Fibroblast of pulmonary artery (primary cell): Measurements from ENCODE around the gene SINHCAF.

Experiments used
- DNase-seq: peaks from one replicate; pipeline ENCODE4 v3.0.0-alpha.2; 2010; ENCODE audit warnings: low read depth
- H3K4me3 ChIP-seq: replicated peaks from 2 replicates; pipeline ENCODE4 v1.5.1; 2011; ENCODE audit warnings: low read depth, mild to moderate bottlenecking, control low read depth, low read length, moderate library complexity
- TF ChIP-seq, protein P1 (sequence below): IDR thresholded peaks from 2 replicates; pipeline ENCODE4 v1.5.1; 2011; ENCODE audit warnings: mild to moderate bottlenecking, control low read depth, low read length, inconsistent platforms; ENCODE audit errors: missing control alignments

Gene SINHCAF

GRCh38 chr12:31251707-31252611 is 74.0 kb downstream of the SINHCAF start:
- H3K4me3 ChIP-seq: peak overlapping the region; percentile 44
- DNase-seq: peak; percentile 22
- TF ChIP-seq, protein P1, sequence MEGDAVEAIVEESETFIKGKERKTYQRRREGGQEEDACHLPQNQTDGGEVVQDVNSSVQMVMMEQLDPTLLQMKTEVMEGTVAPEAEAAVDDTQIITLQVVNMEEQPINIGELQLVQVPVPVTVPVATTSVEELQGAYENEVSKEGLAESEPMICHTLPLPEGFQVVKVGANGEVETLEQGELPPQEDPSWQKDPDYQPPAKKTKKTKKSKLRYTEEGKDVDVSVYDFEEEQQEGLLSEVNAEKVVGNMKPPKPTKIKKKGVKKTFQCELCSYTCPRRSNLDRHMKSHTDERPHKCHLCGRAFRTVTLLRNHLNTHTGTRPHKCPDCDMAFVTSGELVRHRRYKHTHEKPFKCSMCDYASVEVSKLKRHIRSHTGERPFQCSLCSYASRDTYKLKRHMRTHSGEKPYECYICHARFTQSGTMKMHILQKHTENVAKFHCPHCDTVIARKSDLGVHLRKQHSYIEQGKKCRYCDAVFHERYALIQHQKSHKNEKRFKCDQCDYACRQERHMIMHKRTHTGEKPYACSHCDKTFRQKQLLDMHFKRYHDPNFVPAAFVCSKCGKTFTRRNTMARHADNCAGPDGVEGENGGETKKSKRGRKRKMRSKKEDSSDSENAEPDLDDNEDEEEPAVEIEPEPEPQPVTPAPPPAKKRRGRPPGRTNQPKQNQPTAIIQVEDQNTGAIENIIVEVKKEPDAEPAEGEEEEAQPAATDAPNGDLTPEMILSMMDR: peak; percentile 15

DNA sequence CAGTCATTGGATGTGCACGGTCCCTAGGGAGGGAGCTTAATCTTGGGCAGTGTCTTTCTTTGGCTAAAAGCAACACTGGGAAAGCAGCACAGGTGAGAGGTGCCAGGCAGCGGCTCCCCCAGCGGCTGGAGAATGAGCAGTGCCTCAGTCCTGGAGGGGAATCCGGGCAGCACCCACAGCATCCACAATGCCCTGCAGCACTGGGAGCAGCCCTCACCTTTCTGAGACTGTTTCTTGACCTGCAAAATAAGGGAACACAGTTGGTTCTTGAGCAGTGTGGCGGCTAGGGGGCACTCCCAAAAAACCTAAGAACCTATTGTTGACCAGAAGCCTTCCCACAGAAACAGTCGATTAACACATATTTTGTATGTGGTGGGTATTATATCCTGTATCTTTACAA is 75.8 kb downstream of the SINHCAF start:
- H3K4me3 ChIP-seq: no peak overlapping the region
- no peak for DNase-seq
- TF ChIP-seq, protein P1: no peak

- TF ChIP-seq, protein P1: no peak
- no peak for DNase-seq
- no peak overlapping the region for H3K4me3 ChIP-seq
Measured at GRCh38 chr12:31249356-31249755, 76.6 kb downstream of the SINHCAF start.

DNA sequence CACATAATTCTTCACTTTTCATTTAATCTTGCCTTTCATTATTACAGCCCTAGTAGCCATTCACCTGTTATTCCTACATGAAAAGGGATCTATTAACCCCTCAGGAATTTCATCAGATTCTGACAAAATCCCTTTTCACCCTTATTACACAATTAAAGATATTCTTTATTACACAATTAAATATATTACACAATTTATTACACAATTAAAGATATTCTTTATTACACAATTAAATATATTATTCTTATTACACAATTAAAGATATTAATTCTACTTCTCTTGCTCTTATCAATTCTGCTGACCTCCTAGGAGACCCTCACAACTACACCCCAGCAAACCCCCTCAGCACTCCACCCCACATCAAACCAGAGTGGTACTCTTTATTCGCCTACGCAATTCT is 77.1 kb downstream of the SINHCAF start:
- H3K4me3 ChIP-seq: no peak overlapping the region
- DNase-seq: no peak
- TF ChIP-seq, protein P1: no peak

DNA sequence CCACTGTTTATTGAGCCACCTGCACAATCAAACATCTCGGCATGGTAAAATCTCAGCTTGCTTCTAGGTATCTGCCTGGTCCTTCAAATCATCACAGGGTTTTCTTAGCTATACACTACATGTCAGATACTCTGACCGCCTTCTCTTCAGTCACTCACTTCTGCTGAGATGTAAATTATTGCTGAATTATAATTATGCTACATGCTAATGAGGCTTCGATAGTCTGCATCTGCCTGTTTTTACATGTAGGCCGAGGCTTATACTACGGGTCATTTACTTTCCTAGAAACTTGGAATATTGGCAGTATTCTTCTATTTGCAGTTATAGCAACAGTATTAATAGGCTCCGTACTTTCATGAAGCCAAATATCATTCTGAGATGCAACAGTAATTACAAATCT is 77.6 kb downstream of the SINHCAF start:
- DNase-seq: no peak
- TF ChIP-seq, protein P1: no peak
- H3K4me3 ChIP-seq: no peak overlapping the region

GRCh38 chr12:31246470-31246850 is 79.5 kb downstream of the SINHCAF start:
- TF ChIP-seq, protein P1: no peak
- H3K4me3 ChIP-seq: no peak overlapping the region
- DNase-seq: peak; percentile 35
